H1 (cell line): Measurements from ENCODE around the gene LY6G6F.

ENCODE experiments used
- CHD2 ChIP-seq: IDR thresholded peaks from 2 replicates; pipeline ENCODE4 v1.6.1; 2012; ENCODE audit warnings: low read length, improper control_type of control experiment
- CTCF ChIP-seq, 3 experiments: IDR thresholded peaks; 1 replicate in 2 of 3; 2 replicates in 1 of 3; pipeline versions ENCODE4 v1.5.1 to v1.6.1; 2011; ENCODE audit warnings: low read length in 3 of 3, mild to moderate bottlenecking in 3 of 3, inconsistent platforms in 2 of 3, low read depth in 1 of 3, moderate library complexity in 1 of 3; ENCODE audit not compliant: insufficient read depth in 1 of 3; ENCODE audit errors: control extremely low read depth in 1 of 3
- EGR1 ChIP-seq: IDR thresholded peaks from 2 replicates; pipeline ENCODE4 v1.6.1; 2011; ENCODE audit warnings: low read depth, low read length, borderline replicate concordance
- FOSL1 ChIP-seq: IDR thresholded peaks from 2 replicates; pipeline ENCODE4 v1.6.1; 2011; ENCODE audit warnings: mild to moderate bottlenecking, low read depth, low read length, moderate library complexity; ENCODE audit not compliant: insufficient read depth
- GABPA ChIP-seq: IDR thresholded peaks from 2 replicates; pipeline ENCODE4 v1.6.1; 2011; ENCODE audit warnings: mild to moderate bottlenecking, low read length, moderate library complexity, borderline replicate concordance; ENCODE audit not compliant: insufficient read depth
- MAFK ChIP-seq: IDR thresholded peaks from 2 replicates; pipeline ENCODE4 v1.6.1; 2012; ENCODE audit warnings: low read depth, mild to moderate bottlenecking, improper control_type of control experiment, low read length
- MAX ChIP-seq: IDR thresholded peaks from 2 replicates; pipeline ENCODE4 v1.6.1; 2012; ENCODE audit warnings: inconsistent platforms
- POLR2A ChIP-seq, 2 experiments: IDR thresholded peaks; 1 replicate in 1 of 2; 2 replicates in 1 of 2; pipeline ENCODE4 v1.6.1; 2011; ENCODE audit warnings: low read depth in 2 of 2, low read length in 2 of 2, mild to moderate bottlenecking in 2 of 2; ENCODE audit errors: control extremely low read depth in 1 of 2
- POLR2AphosphoS5 ChIP-seq: IDR thresholded peaks from 2 replicates; pipeline ENCODE4 v1.6.1; 2011; ENCODE audit warnings: low read depth, low read length
- RAD21 ChIP-seq, 2 experiments: IDR thresholded peaks in 1 of 2; conservative IDR thresholded peaks in 1 of 2; 2 replicates each; pipeline ENCODE4 v1.6.1; 2011; ENCODE audit warnings: low read depth in 2 of 2, low read length in 2 of 2, improper control_type of control experiment in 1 of 2, inconsistent platforms in 1 of 2, mild to moderate bottlenecking in 1 of 2, moderate library complexity in 1 of 2
- SRF ChIP-seq: IDR thresholded peaks from 2 replicates; pipeline ENCODE4 v1.6.1; 2011; ENCODE audit warnings: mild to moderate bottlenecking, low read depth, low read length, moderate library complexity
- TAF1 ChIP-seq: IDR thresholded peaks from 2 replicates; pipeline ENCODE4 v1.6.1; 2011; ENCODE audit warnings: mild to moderate bottlenecking, low read depth, low read length
- YY1 ChIP-seq: IDR thresholded peaks from 2 replicates; pipeline ENCODE4 v1.6.1; 2011; ENCODE audit warnings: low read depth, mild to moderate bottlenecking, low read length
- ZNF274 ChIP-seq: IDR thresholded peaks from 2 replicates; pipeline ENCODE4 v1.7.0; 2012; ENCODE audit warnings: low read length, borderline replicate concordance; ENCODE audit errors: extremely low read depth

DNA sequence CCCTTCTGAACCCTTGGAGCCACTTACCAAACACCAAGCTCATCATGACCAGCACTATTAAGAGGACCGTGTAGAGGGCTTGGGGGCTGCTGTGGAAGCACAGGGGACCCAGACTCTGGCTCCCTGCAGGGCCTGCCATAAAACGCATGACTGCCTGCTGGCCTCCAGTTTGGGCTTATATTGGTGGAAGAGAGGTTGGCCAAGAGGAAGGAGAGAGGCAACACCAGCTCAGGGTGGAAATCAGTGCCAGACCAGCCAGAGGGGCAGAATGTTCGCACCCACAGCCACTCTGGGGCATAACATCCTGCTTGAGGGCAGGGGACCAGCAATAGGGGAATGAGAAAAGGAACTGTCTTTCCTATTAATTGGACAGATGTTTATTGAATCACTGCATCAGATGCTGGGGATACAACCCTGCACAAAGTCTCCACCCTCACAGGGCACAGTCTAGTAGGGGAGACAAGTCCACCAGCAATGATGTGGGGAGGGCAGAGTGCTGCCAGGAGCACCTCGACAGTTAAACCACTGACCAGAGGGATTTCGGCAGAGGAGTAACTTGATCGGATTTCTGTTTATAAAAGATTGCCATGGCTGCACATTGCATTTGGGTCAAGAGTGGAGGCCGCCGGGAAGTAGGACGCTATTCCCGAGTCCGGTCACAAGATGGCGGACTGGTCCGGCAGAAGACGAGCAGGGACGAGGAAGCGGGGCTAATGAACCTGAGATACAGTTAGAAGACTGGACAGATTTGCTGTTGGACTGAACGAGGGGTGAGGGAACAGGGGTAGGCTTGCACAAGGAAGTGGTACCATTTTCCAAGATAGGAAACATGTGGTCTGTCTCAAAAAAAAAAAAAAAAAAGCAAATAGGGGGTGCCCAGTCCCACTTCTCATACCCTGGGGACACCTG lies 26.2 kb upstream of the LY6G6F start, which contains the start of gene LY6G5C:
- peak; percentile 78 to 85 (median 83) for TF ChIP-seq CTCF (IDR thresholded peaks at IDR 0.05; ENCODE audit: control extremely low read depth in 1 of 3, insufficient read depth in 1 of 3, low read depth in 1 of 3, low read length in 3 of 3)
- peak; percentile 90 to 96 for TF ChIP-seq RAD21 (IDR thresholded peaks at IDR 0.05 in 1 of 2, conservative IDR thresholded peaks at IDR 0.05 in 1 of 2; ENCODE audit: low read depth in 2 of 2, low read length in 2 of 2)
- no peak for TF ChIP-seq FOSL1
- no peak for TF ChIP-seq ZNF274
- no peak for TF ChIP-seq MAX
- no peak for TF ChIP-seq POLR2A (IDR thresholded peaks at IDR 0.05; ENCODE audit: control extremely low read depth in 1 of 2, low read depth in 2 of 2, low read length in 2 of 2)
- TF ChIP-seq POLR2AphosphoS5, result no peak
- TF ChIP-seq CHD2, result no peak
- no peak for TF ChIP-seq SRF
- TF ChIP-seq EGR1, result no peak
- TF ChIP-seq TAF1, result no peak
- no peak for TF ChIP-seq GABPA
- peak; percentile 80 for TF ChIP-seq YY1
- no peak for TF ChIP-seq MAFK
